GM12865 (cell line): ENCODE measurements around the gene FZD4.

Experiments
- DNase-seq: peaks from one replicate; pipeline ENCODE4 v3.0.0; 2010; ENCODE audit warnings: low read depth
- H3K4me3 ChIP-seq: 2 replicates; pipeline ENCODE4 v1.5.1; 2011; ENCODE audit warnings: mild to moderate bottlenecking, low read depth, low read length, control low read depth
- TF ChIP-seq, protein P1 (sequence below): IDR thresholded peaks from 2 replicates; pipeline ENCODE4 v1.5.1; 2011; ENCODE audit warnings: low read length, control low read depth, low read depth, inconsistent platforms; ENCODE audit not compliant: insufficient read depth; ENCODE audit errors: missing control alignments

FZD4 gene

DNA sequence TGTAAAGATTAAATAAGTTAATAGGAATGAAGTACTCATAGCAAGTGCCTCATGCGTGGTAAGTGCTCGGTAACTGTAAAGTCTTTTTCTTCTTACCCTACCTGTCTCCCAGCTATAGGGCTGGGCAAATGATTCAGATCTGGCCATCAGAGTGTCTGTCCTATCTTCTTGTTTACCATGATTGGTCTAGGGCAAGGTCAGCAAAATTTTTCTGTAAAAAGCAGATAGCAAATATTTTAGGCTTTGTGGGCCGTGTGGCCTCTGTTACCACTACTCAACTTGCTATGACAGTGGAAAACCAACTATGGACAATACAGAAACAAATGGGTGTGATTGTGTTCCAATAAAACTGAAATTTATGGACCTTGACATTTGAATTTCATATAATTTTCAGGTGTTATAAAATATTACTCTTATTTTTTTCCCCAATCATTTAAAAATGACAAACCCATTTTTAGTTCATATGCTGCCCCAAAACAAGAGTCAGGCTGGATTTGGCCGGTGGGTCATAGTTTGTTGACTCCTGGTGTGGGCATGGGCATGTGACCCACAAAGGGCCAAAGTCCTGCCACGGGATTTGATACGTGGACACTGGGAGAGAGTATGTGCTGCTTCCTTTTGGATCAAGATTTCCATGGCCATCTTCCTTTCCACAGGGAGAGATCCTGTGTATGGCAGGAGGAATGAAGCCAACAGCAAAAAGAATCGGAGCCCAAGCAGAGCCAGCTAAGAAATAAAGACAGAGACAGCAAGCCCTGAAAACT lies 26.8 kb upstream of the FZD4 start:
- TF ChIP-seq, protein P1, sequence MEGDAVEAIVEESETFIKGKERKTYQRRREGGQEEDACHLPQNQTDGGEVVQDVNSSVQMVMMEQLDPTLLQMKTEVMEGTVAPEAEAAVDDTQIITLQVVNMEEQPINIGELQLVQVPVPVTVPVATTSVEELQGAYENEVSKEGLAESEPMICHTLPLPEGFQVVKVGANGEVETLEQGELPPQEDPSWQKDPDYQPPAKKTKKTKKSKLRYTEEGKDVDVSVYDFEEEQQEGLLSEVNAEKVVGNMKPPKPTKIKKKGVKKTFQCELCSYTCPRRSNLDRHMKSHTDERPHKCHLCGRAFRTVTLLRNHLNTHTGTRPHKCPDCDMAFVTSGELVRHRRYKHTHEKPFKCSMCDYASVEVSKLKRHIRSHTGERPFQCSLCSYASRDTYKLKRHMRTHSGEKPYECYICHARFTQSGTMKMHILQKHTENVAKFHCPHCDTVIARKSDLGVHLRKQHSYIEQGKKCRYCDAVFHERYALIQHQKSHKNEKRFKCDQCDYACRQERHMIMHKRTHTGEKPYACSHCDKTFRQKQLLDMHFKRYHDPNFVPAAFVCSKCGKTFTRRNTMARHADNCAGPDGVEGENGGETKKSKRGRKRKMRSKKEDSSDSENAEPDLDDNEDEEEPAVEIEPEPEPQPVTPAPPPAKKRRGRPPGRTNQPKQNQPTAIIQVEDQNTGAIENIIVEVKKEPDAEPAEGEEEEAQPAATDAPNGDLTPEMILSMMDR: no peak
- no peak for DNase-seq

DNA sequence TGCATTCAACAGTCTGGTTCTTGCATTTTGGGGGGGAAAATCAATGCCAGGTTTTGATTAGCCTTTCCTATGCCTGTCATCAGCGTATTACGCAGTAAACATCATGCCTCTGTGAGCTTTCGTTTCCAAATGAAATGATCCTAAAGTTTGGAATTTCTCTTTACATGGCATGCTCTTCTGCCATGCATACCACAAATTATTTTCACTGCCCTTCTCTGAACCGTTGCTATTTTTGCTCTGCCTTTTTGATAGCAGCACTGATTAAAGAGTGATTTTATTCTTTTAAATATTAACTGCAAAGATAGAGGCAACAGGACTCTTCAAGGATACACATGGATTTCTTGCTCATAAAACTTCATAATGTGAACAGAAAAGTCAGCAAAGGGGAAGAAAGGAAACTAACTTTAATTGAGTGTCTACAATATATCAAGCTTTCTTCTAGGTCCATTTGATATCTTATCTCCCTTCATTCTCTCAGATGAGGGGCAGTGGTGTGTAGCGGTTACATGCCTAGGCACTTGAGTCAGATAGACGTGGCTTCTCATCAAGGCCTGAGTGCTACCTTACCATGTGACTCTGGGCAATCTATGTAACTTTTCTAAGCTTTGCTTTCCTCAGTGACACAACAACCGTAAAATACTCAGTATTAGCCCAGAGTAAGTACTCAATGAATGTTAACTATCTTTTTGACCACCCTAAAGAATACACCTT lies 25.0 kb upstream of the FZD4 start:
- no peak overlapping the region for H3K4me3 ChIP-seq
- no peak for DNase-seq
- TF ChIP-seq, protein P1: no peak

More for the DNA sequence above, 26.8 kb upstream of the FZD4 start:
- no peak overlapping the region for H3K4me3 ChIP-seq

DNA sequence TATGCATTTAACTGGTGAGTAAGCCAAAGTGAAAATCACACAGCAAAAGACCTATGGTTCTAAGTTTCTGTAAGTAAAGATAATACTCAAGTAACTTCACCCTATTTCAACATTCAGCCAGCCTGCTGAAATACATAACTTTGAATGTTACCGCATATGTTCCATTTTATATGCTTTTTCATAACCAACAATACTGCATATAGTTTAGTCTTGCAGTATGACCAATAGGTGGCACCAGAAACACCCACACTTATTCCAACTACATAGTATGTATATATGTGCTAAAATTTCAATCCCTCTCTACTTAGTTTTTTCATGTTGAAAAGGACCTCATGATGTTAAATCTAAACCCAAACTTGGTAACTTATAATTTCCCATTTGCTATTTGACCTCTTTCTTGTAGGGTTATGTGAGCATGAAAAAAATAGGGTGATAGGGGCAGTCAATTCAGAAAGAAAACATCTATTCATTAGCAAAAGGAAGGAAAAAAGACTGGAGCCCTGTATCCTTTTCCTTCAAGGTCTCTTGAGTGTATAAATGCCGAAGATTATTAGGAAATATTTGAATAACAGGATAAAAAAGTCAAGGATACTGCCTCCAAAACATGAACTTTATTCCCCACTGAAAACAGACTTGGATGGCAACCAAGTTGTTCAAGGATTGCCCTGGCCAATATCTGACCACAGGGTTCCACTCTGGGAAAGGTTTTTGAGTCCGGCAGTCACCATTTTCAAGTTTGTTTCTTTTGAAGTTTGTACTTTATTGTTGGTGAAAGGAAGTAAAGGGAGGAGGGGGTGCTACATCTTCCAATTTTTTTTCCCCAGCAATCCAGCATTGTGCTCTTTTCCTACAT lies 23.8 kb upstream of the FZD4 start:
- no peak overlapping the region for H3K4me3 ChIP-seq
- peak; percentile 52 for DNase-seq
- TF ChIP-seq, protein P1: peak; percentile 57

DNA sequence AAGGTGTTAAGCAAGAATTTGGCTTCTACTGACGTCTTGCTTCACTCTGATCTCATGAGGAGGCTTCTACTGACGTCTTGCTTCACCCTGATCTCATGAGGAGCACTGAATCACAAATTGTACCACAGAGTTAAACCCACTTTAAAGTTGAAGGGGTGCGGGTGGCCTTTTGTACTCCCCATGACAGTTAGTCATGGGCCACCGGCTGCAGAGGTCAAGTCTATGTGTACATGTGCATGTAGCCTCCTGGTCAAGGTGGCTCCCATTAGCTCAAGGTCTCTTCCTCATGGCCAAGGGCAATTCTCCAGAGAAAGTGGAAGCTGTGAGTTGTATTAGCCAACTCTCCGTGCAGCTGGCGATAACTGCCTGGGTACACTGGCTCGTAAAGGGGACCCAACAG lies 23.1 kb upstream of the FZD4 start:
- TF ChIP-seq, protein P1: no peak
- no peak overlapping the region for H3K4me3 ChIP-seq
- DNase-seq: no peak

DNA sequence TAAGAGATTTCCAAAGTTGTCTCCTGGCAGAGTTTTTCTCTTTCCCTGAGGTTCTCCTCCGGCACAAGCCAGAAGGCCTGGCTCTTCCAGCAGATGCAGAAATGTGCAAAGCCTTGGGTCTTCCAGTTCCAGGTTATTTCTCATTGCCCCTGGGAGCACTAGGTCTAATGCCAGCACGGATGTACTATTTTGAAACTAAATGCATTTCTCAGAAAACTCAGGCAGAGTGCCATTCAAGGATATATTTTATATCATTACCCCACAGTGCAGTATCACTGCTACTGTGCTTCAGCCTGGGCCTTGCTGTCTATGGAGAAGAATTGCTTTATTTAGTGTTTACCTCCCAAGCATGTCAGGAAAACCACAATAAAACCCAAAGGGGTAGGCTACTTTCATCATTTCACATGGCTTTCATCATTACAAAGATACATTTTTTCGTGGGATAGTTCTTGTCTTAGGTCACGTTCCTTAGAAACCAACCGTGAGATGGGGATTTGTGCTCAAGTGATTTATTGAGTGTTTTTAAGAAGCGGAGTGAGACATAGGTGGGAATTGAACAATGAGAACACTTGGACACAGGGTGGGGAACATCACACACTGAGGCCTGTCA lies 22.4 kb upstream of the FZD4 start:
- TF ChIP-seq, protein P1: no peak
- no peak for DNase-seq
- H3K4me3 ChIP-seq: no peak overlapping the region

DNA sequence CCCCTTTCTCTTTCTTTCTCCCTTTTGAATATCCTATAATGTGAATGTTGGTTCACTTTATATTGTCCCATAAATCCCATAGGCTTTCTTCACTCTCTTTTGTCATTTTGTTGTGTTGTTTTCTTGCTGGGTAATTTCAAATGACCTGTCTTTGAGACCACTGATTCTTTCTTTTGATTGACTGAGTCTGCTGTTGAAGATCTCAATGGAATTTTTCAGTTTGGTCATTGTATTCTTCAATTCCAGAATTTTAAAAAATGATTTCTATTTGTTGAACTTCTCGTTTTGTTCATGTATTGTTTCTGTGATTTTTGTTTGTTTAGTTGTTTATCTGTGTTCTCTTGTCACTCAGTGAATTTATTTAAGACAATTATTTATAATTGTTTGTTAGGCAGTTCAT lies 17.5 kb upstream of the FZD4 start:
- no peak for DNase-seq
- no peak overlapping the region for H3K4me3 ChIP-seq
- TF ChIP-seq, protein P1: no peak
